GM18858 (cell line): ENCODE results near the gene DOHH.
"Not testable (repeated sequence)": the region's sequence is repeated elsewhere in the genome, so short reads cannot be mapped to it uniquely, and the experiment has no call there.

Experiments
- ATAC-seq: cut with Tn5 transposase; IDR thresholded peaks from one replicate; pipeline ENCODE4 v1.9.1; 2021; ENCODE audit not compliant: unreplicated experiment

The DOHH gene

GRCh38 chr19:3462991-3463713 lies 37.3 kb downstream of the DOHH start:
- no peak for ATAC-seq

- ATAC-seq: no peak
Observed at GRCh38 chr19:3459965-3460582, 40.4 kb downstream of the DOHH start.

GRCh38 chr19:3459089-3459881 lies 41.2 kb downstream of the DOHH start:
- ATAC-seq: no peak

GRCh38 chr19:3458229-3459088 lies 42.0 kb downstream of the DOHH start:
- no peak for ATAC-seq

GRCh38 chr19:3457528-3458228 lies 42.8 kb downstream of the DOHH start:
- no peak for ATAC-seq

- no peak for ATAC-seq
Observed at GRCh38 chr19:3456925-3457527, 43.4 kb downstream of the DOHH start.

GRCh38 chr19:3455960-3456601 lies 44.4 kb downstream of the DOHH start:
- ATAC-seq: no peak

GRCh38 chr19:3455393-3455955 lies 45.0 kb downstream of the DOHH start:
- ATAC-seq: no peak

GRCh38 chr19:3454656-3455392 lies 45.6 kb downstream of the DOHH start:
- no peak for ATAC-seq

GRCh38 chr19:3453840-3454239 lies 46.6 kb downstream of the DOHH start:
- ATAC-seq: no peak

- ATAC-seq: not testable (repeated sequence)
Observed at GRCh38 chr19:3452942-3453214, 47.6 kb downstream of the DOHH start.

GRCh38 chr19:3452171-3452941 lies 48.1 kb downstream of the DOHH start:
- no peak for ATAC-seq

- no peak for ATAC-seq
Observed at GRCh38 chr19:3451451-3451866, 49.0 kb downstream of the DOHH start.

GRCh38 chr19:3450796-3451411 lies 49.6 kb downstream of the DOHH start:
- no peak for ATAC-seq

- no peak for ATAC-seq
Observed at GRCh38 chr19:3448616-3449334, 51.7 kb downstream of the DOHH start.

- ATAC-seq: not testable (repeated sequence)
Observed at GRCh38 chr19:3446657-3447056, 53.8 kb downstream of the DOHH start.

GRCh38 chr19:3444695-3445234 lies 55.7 kb downstream of the DOHH start:
- ATAC-seq: no peak
